Fibroblast of pulmonary artery (primary cell): ENCODE results near the gene PPT1.
A peak's percentile ranks its signal among the peaks of the same experiment; 100 is the strongest.

Source experiments
- DNase-seq: peaks from one replicate; pipeline ENCODE4 v3.0.0-alpha.2; 2010; ENCODE audit warnings: low read depth
- H3K4me3 ChIP-seq: replicated peaks from 2 replicates; pipeline ENCODE4 v1.5.1; 2011; ENCODE audit warnings: low read depth, mild to moderate bottlenecking, control low read depth, low read length, moderate library complexity
- TF ChIP-seq, protein P1 (sequence below): IDR thresholded peaks from 2 replicates; pipeline ENCODE4 v1.5.1; 2011; ENCODE audit warnings: mild to moderate bottlenecking, control low read depth, low read length, inconsistent platforms; ENCODE audit errors: missing control alignments

PPT1 gene

DNA sequence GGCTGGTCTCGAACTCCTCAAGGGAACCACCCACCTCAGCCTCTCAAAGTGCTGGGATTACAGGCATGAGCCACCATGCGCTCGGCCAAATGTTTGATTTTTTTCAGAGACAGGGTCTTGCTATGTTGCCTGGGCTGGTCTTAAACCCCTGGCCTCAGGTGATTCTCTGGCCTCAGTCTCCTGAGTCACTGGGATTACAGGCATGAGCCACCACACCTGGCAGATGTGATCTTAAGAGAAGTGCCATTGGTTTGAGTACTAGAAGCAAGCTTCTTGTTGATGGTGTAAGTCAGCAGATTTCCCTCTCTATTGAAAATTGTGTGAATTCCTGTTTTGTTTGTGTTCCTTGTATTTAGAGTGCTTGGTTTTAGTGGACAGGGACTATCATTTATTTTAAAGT, 51.3 kb downstream of the PPT1 start:
- H3K4me3 ChIP-seq: no peak overlapping the region
- no peak for DNase-seq
- TF ChIP-seq, protein P1, sequence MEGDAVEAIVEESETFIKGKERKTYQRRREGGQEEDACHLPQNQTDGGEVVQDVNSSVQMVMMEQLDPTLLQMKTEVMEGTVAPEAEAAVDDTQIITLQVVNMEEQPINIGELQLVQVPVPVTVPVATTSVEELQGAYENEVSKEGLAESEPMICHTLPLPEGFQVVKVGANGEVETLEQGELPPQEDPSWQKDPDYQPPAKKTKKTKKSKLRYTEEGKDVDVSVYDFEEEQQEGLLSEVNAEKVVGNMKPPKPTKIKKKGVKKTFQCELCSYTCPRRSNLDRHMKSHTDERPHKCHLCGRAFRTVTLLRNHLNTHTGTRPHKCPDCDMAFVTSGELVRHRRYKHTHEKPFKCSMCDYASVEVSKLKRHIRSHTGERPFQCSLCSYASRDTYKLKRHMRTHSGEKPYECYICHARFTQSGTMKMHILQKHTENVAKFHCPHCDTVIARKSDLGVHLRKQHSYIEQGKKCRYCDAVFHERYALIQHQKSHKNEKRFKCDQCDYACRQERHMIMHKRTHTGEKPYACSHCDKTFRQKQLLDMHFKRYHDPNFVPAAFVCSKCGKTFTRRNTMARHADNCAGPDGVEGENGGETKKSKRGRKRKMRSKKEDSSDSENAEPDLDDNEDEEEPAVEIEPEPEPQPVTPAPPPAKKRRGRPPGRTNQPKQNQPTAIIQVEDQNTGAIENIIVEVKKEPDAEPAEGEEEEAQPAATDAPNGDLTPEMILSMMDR: no peak

DNA sequence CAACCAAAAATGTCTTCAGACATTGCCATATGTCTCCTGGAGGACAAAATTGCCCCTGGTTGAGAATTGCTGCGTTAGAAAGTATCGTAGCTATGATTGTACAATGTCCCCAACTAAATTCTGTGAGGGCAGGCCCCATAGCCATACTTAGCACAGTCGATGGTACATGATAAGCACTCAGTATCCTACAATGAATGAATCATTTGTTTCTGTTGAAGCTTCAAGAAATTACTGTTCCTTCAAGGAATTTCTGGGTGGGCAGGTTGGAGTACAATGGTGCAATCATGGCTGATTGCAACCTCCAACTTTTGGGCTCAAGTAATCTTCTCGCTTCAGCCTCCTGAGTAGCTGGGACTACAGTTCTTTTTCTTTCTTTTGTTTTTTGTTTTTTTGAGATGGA, 51.9 kb downstream of the PPT1 start:
- no peak overlapping the region for H3K4me3 ChIP-seq

DNA sequence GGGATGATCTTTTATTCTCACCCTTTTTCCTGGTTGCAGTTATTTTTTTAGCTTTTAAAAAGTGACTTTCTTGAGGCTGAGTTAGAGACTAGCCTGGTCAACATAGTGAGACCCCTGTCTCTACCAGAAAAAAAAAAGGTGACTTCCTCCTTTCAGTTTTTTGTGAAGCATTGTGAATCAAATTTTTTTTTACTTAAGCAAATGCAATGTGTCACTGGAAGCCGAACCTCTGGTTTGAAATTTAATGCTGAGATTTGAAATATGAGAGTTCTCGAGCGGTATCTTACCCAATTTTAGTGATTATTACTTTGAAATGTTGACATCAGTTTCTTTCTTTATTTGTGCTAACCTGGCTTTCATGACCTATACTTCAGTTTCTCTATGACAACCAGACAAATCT, 52.9 kb downstream of the PPT1 start:
- TF ChIP-seq, protein P1: no peak
- no peak for DNase-seq
- no peak overlapping the region for H3K4me3 ChIP-seq

More for the DNA sequence above, 51.9 kb downstream of the PPT1 start:
- peak; percentile 46 for DNase-seq
- TF ChIP-seq, protein P1: no peak

DNA sequence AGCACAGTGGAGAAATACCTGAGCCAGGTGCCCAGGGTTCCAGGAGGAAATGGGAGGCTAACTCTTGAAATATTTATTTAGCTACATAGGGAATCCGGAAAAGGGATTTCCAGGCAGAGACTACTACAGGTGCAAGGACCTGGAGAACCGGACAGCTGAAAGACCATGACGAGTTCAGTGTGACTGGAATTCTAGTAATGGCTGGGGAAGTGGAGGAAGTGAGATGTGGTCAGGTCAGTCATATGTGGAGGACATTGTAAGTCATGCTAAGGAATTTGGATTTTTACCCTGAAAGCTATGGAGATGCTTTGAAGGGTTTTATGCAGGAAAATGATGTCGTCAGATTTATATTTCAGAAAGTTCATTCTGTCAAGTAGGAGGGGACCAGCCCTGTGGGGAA, 54.7 kb downstream of the PPT1 start:
- TF ChIP-seq, protein P1: no peak
- H3K4me3 ChIP-seq: peak overlapping the region; percentile 83
- DNase-seq: no peak

DNA sequence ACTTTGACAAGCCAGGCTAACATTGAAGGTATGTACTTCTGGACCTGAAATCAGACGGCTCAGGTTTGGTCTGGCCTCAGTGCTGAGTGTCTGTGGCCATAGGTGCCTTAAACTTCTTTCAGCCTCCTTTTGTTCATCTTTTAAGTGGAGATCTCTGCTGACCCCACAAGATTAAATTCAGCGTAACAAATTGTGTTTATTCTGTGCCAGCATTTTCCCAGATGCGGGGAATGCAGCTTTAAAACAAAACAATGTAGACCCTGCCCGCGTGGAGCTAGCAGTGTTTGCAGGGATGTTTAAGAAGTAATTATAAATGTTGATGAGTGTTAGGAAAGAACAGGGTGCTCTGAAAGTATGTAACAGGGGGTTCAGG, 55.6 kb downstream of the PPT1 start:
- DNase-seq: no peak
- H3K4me3 ChIP-seq: peak overlapping the region; percentile 83
- TF ChIP-seq, protein P1: no peak

DNA sequence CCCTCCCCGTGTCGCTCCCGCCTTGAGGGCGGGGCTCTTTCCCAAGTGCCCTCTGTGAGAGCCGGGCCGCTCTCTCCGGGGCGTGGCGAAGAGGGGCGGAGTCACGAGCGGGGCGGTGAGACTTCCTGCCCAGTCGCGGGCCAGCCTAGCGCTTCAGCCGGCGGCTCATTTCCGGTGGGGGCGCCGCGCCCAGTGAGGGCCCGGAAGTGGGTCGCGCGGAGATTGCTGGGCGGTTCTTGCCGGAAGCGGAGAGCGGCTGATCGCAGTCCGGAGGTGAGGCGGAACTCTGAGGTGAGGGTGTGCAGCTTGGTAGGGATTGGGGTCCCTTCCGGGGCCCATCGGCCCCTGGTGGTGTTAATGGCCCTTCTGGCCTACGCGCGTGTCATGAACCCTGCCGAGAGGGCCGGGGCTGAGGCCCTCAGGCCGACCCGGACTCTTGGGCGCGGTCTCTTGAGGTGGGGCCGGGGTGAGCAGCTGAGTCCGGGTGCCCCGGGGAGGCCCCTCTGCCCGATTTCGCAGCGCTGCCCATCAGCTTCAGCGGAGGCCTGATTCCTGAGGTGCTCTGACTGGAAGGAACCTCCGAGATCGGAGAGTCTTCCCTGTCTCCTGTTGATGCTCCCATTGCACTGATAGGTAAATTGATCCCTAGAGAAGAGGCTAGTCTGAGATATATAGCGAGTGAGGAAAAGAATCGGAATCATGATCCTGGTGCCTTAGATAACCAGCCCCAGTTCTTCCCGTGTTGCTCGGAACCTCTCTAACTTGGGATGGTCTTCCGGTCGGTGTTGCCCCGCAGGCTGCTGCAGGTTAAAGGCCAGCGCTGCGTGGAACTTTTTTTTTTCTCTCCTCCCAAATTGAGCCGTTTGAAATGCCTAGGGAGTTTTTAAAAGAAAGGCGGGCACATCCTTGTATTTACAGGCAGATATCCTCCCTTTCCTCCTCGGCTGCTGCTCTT, 56.3 kb downstream of the PPT1 start, which contains the start of gene CAP1:
CAP1 (plus strand) TSS at position 219 of the 955 bp plus-strand sequence. CDS start 18,618 bp downstream, outside the sequence.
- DNase-seq: peak; percentile 98
- TF ChIP-seq, protein P1: no peak
- H3K4me3 ChIP-seq: peak within 1 kb of the TSS; percentile 83
